ENCODE measurements around the gene B3GNT3. TPM values are rescaled to one million over a fixed set of nuclear protein-coding genes. Genes with fewer than 3 reads are reported as not detected.
A peak's percentile ranks its signal among the peaks of the same experiment; 100 is the strongest.

The B3GNT3 gene
- total and polyA plus RNA-seq, 2 of the 13 experiments (the other 11 are each of a cell fraction or from before 2014, with no cell fraction given), result 0.86 to 4.0 TPM

DNA sequence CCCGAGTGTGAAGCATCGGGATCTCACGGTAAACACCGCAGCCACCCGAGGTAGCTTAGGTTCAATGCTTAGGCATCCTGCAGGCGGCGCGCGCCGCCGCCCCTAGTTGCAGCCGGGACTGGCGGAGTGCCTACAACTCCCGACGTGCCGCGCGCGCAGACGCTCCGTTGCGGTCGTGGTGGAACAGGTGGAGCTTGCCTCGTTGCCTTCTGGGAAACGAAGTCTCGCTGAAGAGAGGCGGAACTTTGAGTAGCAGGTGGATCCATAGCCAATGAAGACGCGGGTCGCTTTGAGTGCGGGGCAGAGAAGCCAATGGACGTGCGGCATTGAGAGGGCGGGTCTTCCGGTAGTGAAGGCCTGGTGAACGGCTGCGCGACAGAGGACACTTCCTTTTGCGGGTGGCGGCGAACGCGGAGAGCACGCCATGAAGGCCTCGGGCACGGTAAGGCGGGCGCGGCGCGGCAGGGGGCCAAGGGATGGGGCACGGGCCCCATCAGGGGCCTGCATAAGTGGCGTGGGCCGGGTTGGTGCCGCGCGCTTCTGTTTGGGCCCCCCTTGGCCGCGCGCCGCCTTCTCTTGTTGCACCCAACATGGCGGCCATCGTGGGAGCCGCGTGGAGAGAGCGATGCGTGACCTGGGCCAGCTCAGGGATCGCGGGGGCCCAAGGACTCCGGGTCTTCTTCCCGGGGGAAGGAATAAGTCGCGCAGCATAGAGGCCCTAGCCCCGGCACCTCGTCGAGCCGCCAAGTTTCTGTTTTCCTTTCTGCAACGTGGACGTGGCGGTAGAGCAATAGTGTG is 64.8 kb downstream of the B3GNT3 start, which contains the start of gene RPL18A (continued):
- TF ChIP-seq, protein P1, sequence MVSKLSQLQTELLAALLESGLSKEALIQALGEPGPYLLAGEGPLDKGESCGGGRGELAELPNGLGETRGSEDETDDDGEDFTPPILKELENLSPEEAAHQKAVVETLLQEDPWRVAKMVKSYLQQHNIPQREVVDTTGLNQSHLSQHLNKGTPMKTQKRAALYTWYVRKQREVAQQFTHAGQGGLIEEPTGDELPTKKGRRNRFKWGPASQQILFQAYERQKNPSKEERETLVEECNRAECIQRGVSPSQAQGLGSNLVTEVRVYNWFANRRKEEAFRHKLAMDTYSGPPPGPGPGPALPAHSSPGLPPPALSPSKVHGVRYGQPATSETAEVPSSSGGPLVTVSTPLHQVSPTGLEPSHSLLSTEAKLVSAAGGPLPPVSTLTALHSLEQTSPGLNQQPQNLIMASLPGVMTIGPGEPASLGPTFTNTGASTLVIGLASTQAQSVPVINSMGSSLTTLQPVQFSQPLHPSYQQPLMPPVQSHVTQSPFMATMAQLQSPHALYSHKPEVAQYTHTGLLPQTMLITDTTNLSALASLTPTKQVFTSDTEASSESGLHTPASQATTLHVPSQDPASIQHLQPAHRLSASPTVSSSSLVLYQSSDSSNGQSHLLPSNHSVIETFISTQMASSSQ (IDR thresholded peaks at IDR 0.05; ENCODE audit: low read depth), result no peak
- TF ChIP-seq, protein P1 (CRISPR knock-in tag; IDR thresholded peaks at IDR 0.05; ENCODE audit: borderline replicate concordance), result no peak; the same call in 1 of the 2 replicates
- TF ChIP-seq PAXIP1 (CRISPR knock-in tag; conservative IDR thresholded peaks at IDR 0.05) (peak; percentile 32; the same call in 1 of the 2 replicates), SOX6 (IDR thresholded peaks at IDR 0.05) (no peak), SOX6 (CRISPR knock-in tag; IDR thresholded peaks at IDR 0.05) (peak; percentile 14; the same call in 1 of the 2 replicates), THAP9 (CRISPR knock-in tag; IDR thresholded peaks at IDR 0.05; ENCODE audit: borderline replicate concordance) (peak; percentile 83)
- TF ChIP-seq, protein P2, sequence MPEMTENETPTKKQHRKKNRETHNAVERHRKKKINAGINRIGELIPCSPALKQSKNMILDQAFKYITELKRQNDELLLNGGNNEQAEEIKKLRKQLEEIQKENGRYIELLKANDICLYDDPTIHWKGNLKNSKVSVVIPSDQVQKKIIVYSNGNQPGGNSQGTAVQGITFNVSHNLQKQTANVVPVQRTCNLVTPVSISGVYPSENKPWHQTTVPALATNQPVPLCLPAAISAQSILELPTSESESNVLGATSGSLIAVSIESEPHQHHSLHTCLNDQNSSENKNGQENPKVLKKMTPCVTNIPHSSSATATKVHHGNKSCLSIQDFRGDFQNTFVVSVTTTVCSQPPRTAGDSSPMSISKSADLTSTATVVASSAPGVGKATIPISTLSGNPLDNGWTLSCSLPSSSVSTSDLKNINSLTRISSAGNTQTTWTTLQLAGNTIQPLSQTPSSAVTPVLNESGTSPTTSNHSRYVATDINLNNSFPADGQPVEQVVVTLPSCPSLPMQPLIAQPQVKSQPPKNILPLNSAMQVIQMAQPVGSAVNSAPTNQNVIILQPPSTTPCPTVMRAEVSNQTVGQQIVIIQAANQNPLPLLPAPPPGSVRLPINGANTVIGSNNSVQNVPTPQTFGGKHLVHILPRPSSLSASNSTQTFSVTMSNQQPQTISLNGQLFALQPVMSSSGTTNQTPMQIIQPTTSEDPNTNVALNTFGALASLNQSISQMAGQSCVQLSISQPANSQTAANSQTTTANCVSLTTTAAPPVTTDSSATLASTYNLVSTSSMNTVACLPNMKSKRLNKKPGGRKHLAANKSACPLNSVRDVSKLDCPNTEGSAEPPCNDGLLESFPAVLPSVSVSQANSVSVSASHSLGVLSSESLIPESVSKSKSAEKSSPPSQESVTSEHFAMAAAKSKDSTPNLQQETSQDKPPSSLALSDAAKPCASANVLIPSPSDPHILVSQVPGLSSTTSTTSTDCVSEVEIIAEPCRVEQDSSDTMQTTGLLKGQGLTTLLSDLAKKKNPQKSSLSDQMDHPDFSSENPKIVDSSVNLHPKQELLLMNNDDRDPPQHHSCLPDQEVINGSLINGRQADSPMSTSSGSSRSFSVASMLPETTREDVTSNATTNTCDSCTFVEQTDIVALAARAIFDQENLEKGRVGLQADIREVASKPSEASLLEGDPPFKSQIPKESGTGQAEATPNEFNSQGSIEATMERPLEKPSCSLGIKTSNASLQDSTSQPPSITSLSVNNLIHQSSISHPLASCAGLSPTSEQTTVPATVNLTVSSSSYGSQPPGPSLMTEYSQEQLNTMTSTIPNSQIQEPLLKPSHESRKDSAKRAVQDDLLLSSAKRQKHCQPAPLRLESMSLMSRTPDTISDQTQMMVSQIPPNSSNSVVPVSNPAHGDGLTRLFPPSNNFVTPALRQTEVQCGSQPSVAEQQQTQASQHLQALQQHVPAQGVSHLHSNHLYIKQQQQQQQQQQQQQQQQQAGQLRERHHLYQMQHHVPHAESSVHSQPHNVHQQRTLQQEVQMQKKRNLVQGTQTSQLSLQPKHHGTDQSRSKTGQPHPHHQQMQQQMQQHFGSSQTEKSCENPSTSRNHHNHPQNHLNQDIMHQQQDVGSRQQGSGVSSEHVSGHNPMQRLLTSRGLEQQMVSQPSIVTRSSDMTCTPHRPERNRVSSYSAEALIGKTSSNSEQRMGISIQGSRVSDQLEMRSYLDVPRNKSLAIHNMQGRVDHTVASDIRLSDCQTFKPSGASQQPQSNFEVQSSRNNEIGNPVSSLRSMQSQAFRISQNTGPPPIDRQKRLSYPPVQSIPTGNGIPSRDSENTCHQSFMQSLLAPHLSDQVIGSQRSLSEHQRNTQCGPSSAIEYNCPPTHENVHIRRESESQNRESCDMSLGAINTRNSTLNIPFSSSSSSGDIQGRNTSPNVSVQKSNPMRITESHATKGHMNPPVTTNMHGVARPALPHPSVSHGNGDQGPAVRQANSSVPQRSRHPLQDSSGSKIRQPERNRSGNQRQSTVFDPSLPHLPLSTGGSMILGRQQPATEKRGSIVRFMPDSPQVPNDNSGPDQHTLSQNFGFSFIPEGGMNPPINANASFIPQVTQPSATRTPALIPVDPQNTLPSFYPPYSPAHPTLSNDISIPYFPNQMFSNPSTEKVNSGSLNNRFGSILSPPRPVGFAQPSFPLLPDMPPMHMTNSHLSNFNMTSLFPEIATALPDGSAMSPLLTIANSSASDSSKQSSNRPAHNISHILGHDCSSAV (CRISPR knock-in tag; IDR thresholded peaks at IDR 0.05; ENCODE audit: borderline replicate concordance), result 0 out of 2 replicates have a peak, but pooled peaks have one; percentile 31

All from HepG2 (cell line).